22Rv1 (cell line): ENCODE measurements around the gene SELENOM.

Experiments used
- CTCF ChIP-seq: fragments of 450-650 bp; IDR thresholded peaks from 2 replicates; pipeline ENCODE4 v1.5.1; 2017; ENCODE audit warnings: mild to moderate bottlenecking
- ZFX ChIP-seq: fragments of 450-650 bp; IDR thresholded peaks from 2 replicates; pipeline ENCODE4 v1.6.1; 2017; ENCODE audit warnings: antibody characterized with exemption, borderline replicate concordance

- TF ChIP-seq CTCF = no peak
- TF ChIP-seq ZFX = no peak
These were observed 51.7 kb downstream of the SELENOM start for GRCh38 chr22:31055635-31056159.
